Activated CD8-positive, alpha-beta memory T cell treated with anti-CD3 and anti-CD28 coated beads, Interleukin-2, amount 50 U/mL, for 24 hours (primary cell): ENCODE measurements around the gene TRIM44.

Source experiments
- DNase-seq: peaks from one replicate; pipeline ENCODE4 v3.0.0-alpha.2; 2020; ENCODE audit errors: extremely low read depth

The TRIM44 gene

GRCh38 chr11:35791088-35791958, 128.7 kb downstream of the TRIM44 start:
- DNase-seq: no peak

- DNase-seq: no peak
These were observed 129.7 kb downstream of the TRIM44 start for GRCh38 chr11:35792148-35792845.

GRCh38 chr11:35792846-35793192, 130.2 kb downstream of the TRIM44 start:
- no peak for DNase-seq

GRCh38 chr11:35794333-35794732, 131.8 kb downstream of the TRIM44 start:
- no peak for DNase-seq

- DNase-seq: no peak
These were observed 132.3 kb downstream of the TRIM44 start for GRCh38 chr11:35794850-35795249.

GRCh38 chr11:35796562-35796961, 134.0 kb downstream of the TRIM44 start:
- no peak for DNase-seq

GRCh38 chr11:35798423-35798822, 135.8 kb downstream of the TRIM44 start:
- DNase-seq: no peak

- no peak for DNase-seq
These were observed 136.4 kb downstream of the TRIM44 start for GRCh38 chr11:35798983-35799382.

- no peak for DNase-seq
These were observed 137.1 kb downstream of the TRIM44 start for GRCh38 chr11:35799655-35800054.

- DNase-seq: no peak
These were observed 138.7 kb downstream of the TRIM44 start for GRCh38 chr11:35800970-35801953.

GRCh38 chr11:35802221-35802620, 139.6 kb downstream of the TRIM44 start:
- DNase-seq: no peak

- DNase-seq: no peak
These were observed 140.1 kb downstream of the TRIM44 start for GRCh38 chr11:35802672-35803071.

GRCh38 chr11:35803115-35803514, 140.5 kb downstream of the TRIM44 start:
- DNase-seq: no peak

- no peak for DNase-seq
These were observed 142.0 kb downstream of the TRIM44 start for GRCh38 chr11:35804451-35805040.

- no peak for DNase-seq
These were observed 147.0 kb downstream of the TRIM44 start for GRCh38 chr11:35809561-35809960.

- DNase-seq: no peak
These were observed 147.6 kb downstream of the TRIM44 start for GRCh38 chr11:35810045-35810645.

GRCh38 chr11:35811783-35812182, 149.2 kb downstream of the TRIM44 start:
- no peak for DNase-seq

- DNase-seq: no peak
These were observed 150.3 kb downstream of the TRIM44 start for GRCh38 chr11:35812828-35813227.

- no peak for DNase-seq
These were observed 151.6 kb downstream of the TRIM44 start for GRCh38 chr11:35814081-35814695.

- DNase-seq: no peak
These were observed 152.2 kb downstream of the TRIM44 start for GRCh38 chr11:35814720-35815305.
